Neural cell (in vitro differentiated cells): ENCODE data around the gene STAT5B.

Experiments
- CTCF ChIP-seq: fragments of 450-650 bp; IDR thresholded peaks from 2 replicates; pipeline ENCODE4 v1.5.1; 2014; ENCODE audit warnings: antibody characterized with exemption, mild to moderate bottlenecking, moderate library complexity; ENCODE audit not compliant: poor library complexity, severe bottlenecking
- EZH2 ChIP-seq: fragments of 200-600, 300-800 bp; shearing (Covaris generic), sonication (generic); IDR thresholded peaks from 2 replicates; pipeline ENCODE4 v1.6.1; 2014; ENCODE audit warnings: antibody characterized with exemption, low read length, borderline replicate concordance, mild to moderate bottlenecking; ENCODE audit not compliant: insufficient read depth, poor library complexity, severe bottlenecking

GRCh38 chr17:42290577-42290976, 14.4 kb upstream of the STAT5B start:
- TF ChIP-seq CTCF: no peak
- TF ChIP-seq EZH2: no peak
